ENCODE measurements around the gene KCNQ1. TPM values are rescaled to one million over a fixed set of nuclear protein-coding genes. Genes with fewer than 3 reads are reported as not detected.

KCNQ1 gene
- total RNA-seq, 4 donors from 2014 or later: 0.81 to 2.2 (median 1.6) TPM

DNA sequence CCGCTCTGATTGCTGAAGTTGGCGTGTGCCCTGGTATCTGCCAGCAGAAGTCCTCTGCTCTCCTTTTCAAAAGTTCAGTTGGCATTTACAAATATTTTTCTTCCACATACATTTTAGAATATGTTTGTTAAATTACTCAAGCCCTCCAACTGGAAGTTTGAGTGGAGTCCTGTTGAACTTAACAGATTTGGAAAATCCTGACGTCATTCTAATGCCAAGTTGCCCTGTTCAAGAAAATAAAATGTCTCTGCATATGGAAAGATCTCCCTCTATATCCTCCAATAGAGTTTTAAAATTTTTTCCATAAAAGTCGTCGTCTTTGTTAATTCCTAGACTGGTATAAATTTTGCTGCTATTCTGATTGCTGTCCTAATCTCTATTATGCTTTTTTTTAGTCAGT lies 251.6 kb downstream of the KCNQ1 start:
- DNase-seq (ENCODE audit: low spot score in 2 of 2): no peak
- TF ChIP-seq, protein P1, sequence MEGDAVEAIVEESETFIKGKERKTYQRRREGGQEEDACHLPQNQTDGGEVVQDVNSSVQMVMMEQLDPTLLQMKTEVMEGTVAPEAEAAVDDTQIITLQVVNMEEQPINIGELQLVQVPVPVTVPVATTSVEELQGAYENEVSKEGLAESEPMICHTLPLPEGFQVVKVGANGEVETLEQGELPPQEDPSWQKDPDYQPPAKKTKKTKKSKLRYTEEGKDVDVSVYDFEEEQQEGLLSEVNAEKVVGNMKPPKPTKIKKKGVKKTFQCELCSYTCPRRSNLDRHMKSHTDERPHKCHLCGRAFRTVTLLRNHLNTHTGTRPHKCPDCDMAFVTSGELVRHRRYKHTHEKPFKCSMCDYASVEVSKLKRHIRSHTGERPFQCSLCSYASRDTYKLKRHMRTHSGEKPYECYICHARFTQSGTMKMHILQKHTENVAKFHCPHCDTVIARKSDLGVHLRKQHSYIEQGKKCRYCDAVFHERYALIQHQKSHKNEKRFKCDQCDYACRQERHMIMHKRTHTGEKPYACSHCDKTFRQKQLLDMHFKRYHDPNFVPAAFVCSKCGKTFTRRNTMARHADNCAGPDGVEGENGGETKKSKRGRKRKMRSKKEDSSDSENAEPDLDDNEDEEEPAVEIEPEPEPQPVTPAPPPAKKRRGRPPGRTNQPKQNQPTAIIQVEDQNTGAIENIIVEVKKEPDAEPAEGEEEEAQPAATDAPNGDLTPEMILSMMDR (IDR thresholded peaks at IDR 0.05): no peak
- TF ChIP-seq POLR2A (IDR thresholded peaks at IDR 0.05): no peak
- no peak overlapping the region for H3K4me3 ChIP-seq (ENCODE audit: low read depth, poor library complexity, severe bottlenecking)
- 78 to 81% methylated on average over 5 of the region's 5 CpGs for WGBS, 2 donors
- intact Hi-C loops (cut with DNase I; ENCODE audit: low total_unique reads): no loop called here

DNA sequence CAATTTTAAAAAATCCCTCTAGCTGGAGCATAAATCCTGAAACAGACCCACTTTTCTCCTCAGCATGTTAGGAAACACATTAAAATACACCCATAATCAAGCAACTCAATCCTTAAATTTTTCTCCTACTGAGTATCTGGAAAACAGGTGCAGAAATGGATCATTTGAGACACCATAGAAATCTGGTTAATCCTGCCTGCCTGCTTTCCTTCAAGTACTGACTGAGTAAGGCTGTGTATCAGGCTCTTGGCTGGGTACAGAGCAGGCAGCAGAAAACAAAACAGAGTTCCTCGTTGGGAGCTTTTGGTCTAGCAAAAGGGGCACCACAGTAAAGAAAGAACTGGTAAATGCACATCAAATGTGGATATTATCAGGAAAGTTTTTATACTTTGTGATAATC lies 253.1 kb downstream of the KCNQ1 start:
- WGBS, 2 donors: 43 to 77% methylated on average over 1 of the region's 1 CpG

DNA sequence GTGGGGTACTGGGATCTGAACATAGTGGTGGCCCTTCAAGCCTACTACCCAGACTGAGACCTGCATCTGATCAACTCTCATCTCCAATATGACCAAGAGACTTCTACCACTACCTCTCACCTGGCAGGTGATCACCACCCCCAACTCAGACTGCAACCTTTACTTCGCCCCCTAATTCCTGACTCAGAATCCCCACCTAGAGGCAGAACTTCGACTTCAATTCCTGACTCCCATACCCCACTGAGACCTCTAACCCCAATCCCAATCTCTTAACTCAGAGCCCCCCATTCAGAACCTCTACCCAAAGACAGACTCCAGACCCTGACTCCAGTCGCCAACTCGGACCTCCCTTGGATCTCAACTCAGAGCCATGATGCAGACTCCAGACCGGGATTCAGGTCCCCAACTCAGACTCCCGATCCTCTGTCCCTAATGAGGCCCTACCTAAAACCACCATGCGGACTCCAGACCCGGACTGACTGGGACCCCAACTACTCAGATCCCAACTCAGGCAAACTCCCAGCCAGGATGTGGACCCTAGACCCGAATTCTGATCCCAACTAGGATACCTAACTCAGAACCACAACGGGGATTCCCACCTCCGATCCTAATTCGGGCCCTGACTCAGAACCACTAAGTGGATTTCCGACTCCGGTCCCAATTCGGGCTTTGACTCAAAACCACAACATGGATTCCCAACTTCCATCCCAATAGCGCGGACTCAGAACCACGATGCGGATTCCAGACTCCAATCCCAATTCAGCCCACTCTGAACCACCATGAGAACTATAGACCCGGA lies 253.8 kb downstream of the KCNQ1 start:
- intact Hi-C loops (cut with DNase I; ENCODE audit: low total_unique reads): no loop called here
- DNase-seq (ENCODE audit: low spot score in 2 of 2): peak in 1 of 2 donors; percentile 82
- peak overlapping the region; percentile 36 for H3K4me3 ChIP-seq (ENCODE audit: low read depth, poor library complexity, severe bottlenecking)
- TF ChIP-seq POLR2A (IDR thresholded peaks at IDR 0.05): no peak
- TF ChIP-seq, protein P1 (IDR thresholded peaks at IDR 0.05): no peak
- 58 to 65% methylated on average over 20 of the region's 20 CpGs for WGBS, 2 donors

More for the DNA sequence above, 253.1 kb downstream of the KCNQ1 start:
- H3K4me3 ChIP-seq (ENCODE audit: low read depth, poor library complexity, severe bottlenecking): no peak overlapping the region
- no peak for TF ChIP-seq POLR2A (IDR thresholded peaks at IDR 0.05)
- TF ChIP-seq, protein P1 (IDR thresholded peaks at IDR 0.05): no peak
- intact Hi-C loops (cut with DNase I; ENCODE audit: low total_unique reads): no loop called here
- no peak for DNase-seq (ENCODE audit: low spot score in 2 of 2)

DNA sequence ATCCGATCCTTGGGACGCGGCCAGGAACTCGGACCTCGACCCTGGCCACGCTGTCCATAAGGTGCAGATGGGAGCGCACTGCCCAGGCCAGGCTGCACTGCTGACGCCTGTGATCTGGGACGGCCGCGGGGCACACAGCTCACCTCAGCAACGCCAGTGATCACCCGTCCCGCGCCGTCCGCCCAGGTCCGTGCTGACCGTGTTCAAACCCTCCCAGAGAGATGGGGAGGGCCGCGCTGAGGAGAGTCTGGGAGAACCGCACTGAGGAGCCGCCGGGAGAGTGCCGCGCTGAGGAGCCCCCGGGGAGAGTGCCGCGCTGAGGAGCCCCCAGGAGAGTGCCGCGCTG lies 254.3 kb downstream of the KCNQ1 start:
- intact Hi-C loops (cut with DNase I; ENCODE audit: low total_unique reads): no loop called here
- peak overlapping the region; percentile 36 for H3K4me3 ChIP-seq (ENCODE audit: low read depth, poor library complexity, severe bottlenecking)
- TF ChIP-seq, protein P1 (IDR thresholded peaks at IDR 0.05): no peak
- no peak for TF ChIP-seq POLR2A (IDR thresholded peaks at IDR 0.05)
- DNase-seq (ENCODE audit: low spot score in 2 of 2): peak in 1 of 2 donors; percentile 85
- 58 to 64% methylated on average over 24 to 31 of the region's 31 CpGs for WGBS, 2 donors

DNA sequence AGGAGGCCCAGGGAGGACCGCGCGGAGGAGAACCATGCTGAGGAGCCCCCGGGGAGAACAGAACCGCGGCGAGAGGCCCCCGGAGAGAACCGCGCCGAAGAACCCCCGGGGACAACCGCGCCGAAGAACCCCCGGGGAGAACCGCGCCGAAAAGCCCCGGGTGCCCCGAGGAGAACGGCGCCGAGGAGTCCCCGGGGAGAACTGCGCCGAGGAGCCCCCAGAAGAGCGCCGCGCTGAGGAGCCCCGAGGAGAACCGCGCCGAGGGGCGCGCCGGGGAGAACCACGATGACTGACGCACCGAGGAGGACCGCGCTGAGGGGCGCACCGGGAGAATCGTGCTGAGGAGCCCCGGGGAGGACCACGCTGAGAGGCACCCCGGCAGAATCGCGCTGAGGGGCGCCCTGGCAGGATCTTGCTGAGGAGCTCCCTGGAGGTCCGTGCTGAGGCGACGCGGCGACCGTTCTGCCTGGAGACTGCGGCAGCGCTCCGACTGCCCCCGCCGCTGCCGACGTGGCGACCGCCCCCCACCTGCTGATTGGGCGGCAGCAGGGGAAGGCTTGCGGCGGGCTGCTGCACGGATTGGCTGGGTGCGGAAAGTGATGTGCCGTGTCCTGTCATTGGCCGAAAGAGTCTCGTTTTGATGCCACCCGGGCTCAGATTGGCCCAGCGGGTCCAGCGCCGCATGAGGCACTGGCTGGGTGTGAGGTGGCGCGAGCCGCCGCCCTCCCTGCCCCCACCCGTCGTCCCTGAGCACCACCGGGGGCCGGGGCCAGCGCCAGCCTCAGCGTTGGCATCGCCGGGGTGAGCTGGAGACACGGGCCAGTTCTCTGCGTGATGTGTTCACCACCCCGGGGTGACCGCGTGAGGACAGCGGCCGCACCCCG lies 255.0 kb downstream of the KCNQ1 start, which contains the start of gene KCNQ1OT1:
Gene KCNQ1OT1, minus strand, starts transcription at position 464 of the 884 bp plus-strand sequence.
- TF ChIP-seq, protein P1 (IDR thresholded peaks at IDR 0.05): peak in 1 of 3 donors; percentile 54
- TF ChIP-seq POLR2A (IDR thresholded peaks at IDR 0.05): peak in 1 of 2 donors; percentile 75
- DNase-seq (ENCODE audit: low spot score in 2 of 2): peak; percentile 88 to 98
- 72 to 80% methylated on average over 62 to 95 of the region's 98 CpGs for whole genome bisulfite sequencing, 2 donors
- intact Hi-C loops (cut with DNase I; ENCODE audit: low total_unique reads): no loop called here
- H3K4me3 ChIP-seq (ENCODE audit: low read depth, poor library complexity, severe bottlenecking): peak within 1 kb of the TSS; percentile 36

Measured in lower leg skin (tissue), 4 donors.